Natural killer cell (primary cell): Measurements from ENCODE around the gene ASB4. TPM values are rescaled to one million over a fixed set of nuclear protein-coding genes. Genes with fewer than 3 reads are reported as not detected.

Experiments used
- ATAC-seq, 3 donors: fragments of 150-1000 bp in 2 of 3; fragments of 200-7000 bp in 1 of 3; cut with Tn5 transposase; 1 replicate in 1 of 3; 2 replicates in 2 of 3; pipeline ENCODE4 v1.10.0; 2021; ENCODE audit warnings: mild to moderate bottlenecking in 2 of 3, moderate library complexity in 2 of 3
- DNase-seq, 2 donors: peaks; one replicate each; pipeline versions ENCODE4 v3.0.0 to v3.0.0-alpha.2; 2013 to 2021; ENCODE audit warnings: mixed read lengths in 1 of 2
- H3K27ac ChIP-seq: one replicate; pipeline ENCODE4 v1.5.1; 2013; ENCODE audit warnings: mild to moderate bottlenecking, low read length
- H3K27me3 ChIP-seq: one replicate; pipeline ENCODE4 v1.6.1; 2013; ENCODE audit warnings: low read length; ENCODE audit not compliant: control insufficient read depth, insufficient read depth
- H3K36me3 ChIP-seq: one replicate; pipeline ENCODE4 v1.6.1; 2013; ENCODE audit warnings: low read length; ENCODE audit not compliant: control insufficient read depth, insufficient read depth
- H3K4me1 ChIP-seq: one replicate; pipeline ENCODE4 v1.6.1; 2013; ENCODE audit warnings: low read length; ENCODE audit not compliant: control insufficient read depth, insufficient read depth
- H3K4me3 ChIP-seq: one replicate; pipeline ENCODE4 v1.5.1; 2013; ENCODE audit warnings: low read length
- H3K9me3 ChIP-seq: one replicate; pipeline ENCODE4 v1.6.1; 2013; ENCODE audit warnings: low read length; ENCODE audit not compliant: control insufficient read depth, insufficient read depth
- H3K27ac Mint-ChIP-seq, 2 donors: one replicate each; pipeline ENCODE4 v1.8.0; 2022; ENCODE audit warnings: mild to moderate bottlenecking in 2 of 2, mixed read lengths in 2 of 2, moderate library complexity in 1 of 2
- H3K27me3 Mint-ChIP-seq, 2 donors: one replicate each; pipeline ENCODE4 v1.8.0; 2022; ENCODE audit warnings: low read depth in 2 of 2, mixed read lengths in 2 of 2
- H3K36me3 Mint-ChIP-seq: one replicate; pipeline ENCODE4 v1.8.0; 2022; ENCODE audit warnings: mixed read lengths
- H3K4me1 Mint-ChIP-seq, 2 donors: one replicate each; pipeline ENCODE4 v1.8.0; 2022; ENCODE audit warnings: mixed read lengths in 2 of 2
- H3K4me3 Mint-ChIP-seq: one replicate; pipeline ENCODE4 v1.8.0; 2022; ENCODE audit warnings: mild to moderate bottlenecking, moderate library complexity, mixed read lengths
- H3K9me3 Mint-ChIP-seq, 2 donors: one replicate each; pipeline ENCODE4 v1.8.0; 2022; ENCODE audit warnings: mixed read lengths in 2 of 2
- WGBS: methylation state at CpG from one replicate; pipeline ENCODE4 v1.1.7; 2013; ENCODE audit warnings: missing lambda C conversion rate; ENCODE audit not compliant: insufficient coverage; 5-methylcytosine and 5-hydroxymethylcytosine counted together
- intact Hi-C: fragments of 100-400 bp; cut with micrococcal nuclease; formaldehyde crosslinking; loops from one replicate; pipeline ENCODE4 v1.14.2; 2022
- total RNA-seq, 4 donors: library from RNA; stranded (reverse); fragments of 120-200 nt in 1 of 4; gene quantifications; one replicate each; pipeline versions ENCODE4 v1.2.3 to v1.2.4, GENCODE V29; 2013 to 2022
- TF ChIP-seq, protein P1 (sequence below): fragments of 200-600 bp; IDR thresholded peaks from one replicate; pipeline ENCODE4 v1.8.0; 2022; ENCODE audit warnings: antibody characterized with exemption

The ASB4 gene
- total RNA-seq, 3 donors from 2014 or later (not counting 1 experiment from before 2014, with no cell fraction given) = not detected

DNA sequence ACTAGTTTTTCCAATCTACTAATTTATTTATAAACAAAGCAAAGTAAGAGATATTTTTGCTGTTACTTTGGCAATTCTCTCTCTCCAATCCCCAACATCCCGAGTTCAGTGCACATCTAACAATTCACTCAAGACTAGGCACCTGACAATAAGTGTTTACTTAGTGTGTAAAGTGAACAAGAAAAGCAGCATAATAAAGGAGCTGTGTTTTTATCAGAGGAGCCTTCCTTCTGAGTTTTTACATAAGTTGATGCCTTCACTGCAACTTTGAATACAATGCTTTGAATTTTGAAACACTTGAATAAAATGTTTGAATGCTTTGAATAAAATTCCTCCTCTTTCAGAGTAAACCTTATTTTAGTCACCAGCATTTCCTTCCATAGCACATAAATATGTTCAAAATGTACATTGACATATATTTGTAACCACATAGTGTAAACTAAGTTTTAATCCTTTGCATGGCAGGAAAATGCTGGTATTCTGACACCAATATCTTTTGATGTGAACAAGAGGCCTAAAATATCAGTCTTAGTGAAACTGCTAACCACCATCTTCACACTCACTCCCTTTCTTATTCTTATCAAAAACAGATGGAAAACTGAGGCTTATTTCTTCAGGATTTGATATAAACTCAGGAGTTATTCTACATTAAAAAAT, 99.2 kb downstream of the ASB4 start:
- Mint-ChIP-seq H3K27ac (no peak overlapping the region), H3K9me3 (no peaks in the 10 kb centered on the region), H3K4me3 (no peak overlapping the region), H3K36me3 (peaks cover 8% of the 10 kb centered on the region), H3K27me3 (no peaks in the 10 kb centered on the region), H3K4me1 (no peaks in the 10 kb centered on the region)
- H3K27me3 ChIP-seq = no peaks in the 10 kb centered on the region
- TF ChIP-seq, protein P1, sequence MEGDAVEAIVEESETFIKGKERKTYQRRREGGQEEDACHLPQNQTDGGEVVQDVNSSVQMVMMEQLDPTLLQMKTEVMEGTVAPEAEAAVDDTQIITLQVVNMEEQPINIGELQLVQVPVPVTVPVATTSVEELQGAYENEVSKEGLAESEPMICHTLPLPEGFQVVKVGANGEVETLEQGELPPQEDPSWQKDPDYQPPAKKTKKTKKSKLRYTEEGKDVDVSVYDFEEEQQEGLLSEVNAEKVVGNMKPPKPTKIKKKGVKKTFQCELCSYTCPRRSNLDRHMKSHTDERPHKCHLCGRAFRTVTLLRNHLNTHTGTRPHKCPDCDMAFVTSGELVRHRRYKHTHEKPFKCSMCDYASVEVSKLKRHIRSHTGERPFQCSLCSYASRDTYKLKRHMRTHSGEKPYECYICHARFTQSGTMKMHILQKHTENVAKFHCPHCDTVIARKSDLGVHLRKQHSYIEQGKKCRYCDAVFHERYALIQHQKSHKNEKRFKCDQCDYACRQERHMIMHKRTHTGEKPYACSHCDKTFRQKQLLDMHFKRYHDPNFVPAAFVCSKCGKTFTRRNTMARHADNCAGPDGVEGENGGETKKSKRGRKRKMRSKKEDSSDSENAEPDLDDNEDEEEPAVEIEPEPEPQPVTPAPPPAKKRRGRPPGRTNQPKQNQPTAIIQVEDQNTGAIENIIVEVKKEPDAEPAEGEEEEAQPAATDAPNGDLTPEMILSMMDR = no peak
- no CpG with 5 or more reads among the region's 1 CpG for WGBS
- H3K4me3 ChIP-seq = no peak overlapping the region
- no peaks in the 10 kb centered on the region for H3K4me1 ChIP-seq
- ATAC-seq (no peak), DNase-seq (no peak)
- intact Hi-C loops = no loop called here
- H3K27ac ChIP-seq = no peak overlapping the region
- no peaks in the 10 kb centered on the region for H3K9me3 ChIP-seq
- H3K36me3 ChIP-seq = no peaks in the 10 kb centered on the region

DNA sequence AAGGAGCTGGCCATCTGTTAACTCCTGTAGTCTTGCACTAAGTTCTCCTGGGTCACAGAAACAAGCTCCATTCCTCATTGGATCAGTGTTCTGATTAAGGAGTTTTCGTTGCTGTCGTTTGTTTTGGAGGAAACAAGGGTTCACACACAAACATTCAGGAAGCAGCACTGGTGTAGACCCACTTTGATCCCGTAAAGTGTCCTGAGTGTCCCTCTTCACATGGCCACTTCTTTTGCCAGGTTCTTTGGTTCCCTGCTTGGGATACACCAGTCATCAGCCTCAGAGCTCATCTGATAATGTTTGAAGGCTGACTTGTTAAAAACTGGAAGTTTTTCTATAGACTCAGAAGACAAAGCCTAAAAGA, 99.7 kb downstream of the ASB4 start:
- 89% methylated on average over 3 of the region's 3 CpGs for WGBS
- TF ChIP-seq, protein P1 = no peak

DNA sequence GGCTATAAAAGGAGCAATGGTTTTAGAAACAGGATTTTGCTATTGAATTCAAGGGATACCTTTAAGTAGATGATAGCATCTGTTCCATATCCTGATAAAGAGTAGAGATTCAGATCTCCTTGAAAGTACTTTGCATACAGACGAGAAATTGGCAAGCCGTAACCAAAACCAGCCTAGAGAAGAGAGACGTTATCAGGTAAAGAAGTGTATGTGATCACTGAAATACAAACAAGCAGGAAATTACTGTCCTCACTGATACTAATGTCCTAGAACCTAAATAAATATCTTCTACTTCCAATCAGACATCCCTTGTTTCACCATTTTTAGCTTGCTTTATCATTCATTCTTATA, 101.2 kb downstream of the ASB4 start:
- H3K9me3 Mint-ChIP-seq = no peaks in the 10 kb centered on the region
- intact Hi-C loops = no loop called here
- peaks cover 8% of the 10 kb centered on the region for H3K36me3 Mint-ChIP-seq
- Histone ChIP-seq H3K27me3 (no peaks in the 10 kb centered on the region), H3K4me1 (no peaks in the 10 kb centered on the region), H3K36me3 (no peaks in the 10 kb centered on the region), H3K27ac (no peak overlapping the region), H3K9me3 (no peaks in the 10 kb centered on the region), H3K4me3 (no peak overlapping the region)
- DNase-seq (no peak), ATAC-seq (no peak)
- no peak overlapping the region for H3K27ac Mint-ChIP-seq
- no peaks in the 10 kb centered on the region for H3K27me3 Mint-ChIP-seq
- H3K4me3 Mint-ChIP-seq = no peak overlapping the region
- no peaks in the 10 kb centered on the region for H3K4me1 Mint-ChIP-seq
- WGBS = 82% methylated on average over 3 of the region's 3 CpGs
- TF ChIP-seq, protein P1 = no peak

More for the DNA sequence above, 99.7 kb downstream of the ASB4 start:
- H3K4me3 ChIP-seq = no peak overlapping the region
- H3K27me3 ChIP-seq = no peaks in the 10 kb centered on the region
- H3K36me3 Mint-ChIP-seq = peaks cover 8% of the 10 kb centered on the region
- no peaks in the 10 kb centered on the region for H3K4me1 ChIP-seq
- ATAC-seq = no peak
- H3K4me1 Mint-ChIP-seq = no peaks in the 10 kb centered on the region
- H3K4me3 Mint-ChIP-seq = no peak overlapping the region
- H3K27ac Mint-ChIP-seq = no peak overlapping the region
- DNase-seq = no peak
- intact Hi-C loops = no loop called here
- H3K27me3 Mint-ChIP-seq = no peaks in the 10 kb centered on the region
- H3K36me3 ChIP-seq = no peaks in the 10 kb centered on the region
- H3K9me3 Mint-ChIP-seq = no peaks in the 10 kb centered on the region
- no peaks in the 10 kb centered on the region for H3K9me3 ChIP-seq
- no peak overlapping the region for H3K27ac ChIP-seq

DNA sequence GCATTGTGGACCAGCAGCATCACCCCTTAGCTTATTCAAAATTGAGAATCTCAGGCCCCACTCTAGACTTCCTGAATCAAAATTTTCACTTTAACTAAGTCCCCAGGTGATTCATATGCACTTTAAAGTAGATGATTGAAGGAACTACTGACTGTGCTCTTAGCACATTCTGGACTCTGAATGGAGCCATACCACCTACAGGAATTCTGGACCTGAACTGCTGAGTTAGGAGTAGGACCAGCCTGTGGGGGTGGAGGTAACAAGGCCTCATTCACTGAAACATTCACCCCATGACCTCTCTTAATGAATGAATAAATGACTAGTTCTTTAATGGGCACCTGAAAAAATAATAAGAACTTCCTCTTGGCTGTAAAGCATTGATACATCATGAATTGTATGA, 103.3 kb downstream of the ASB4 start:
- Mint-ChIP-seq H3K9me3 (no peaks in the 10 kb centered on the region), H3K27ac (no peak overlapping the region), H3K4me1 (no peaks in the 10 kb centered on the region), H3K4me3 (no peak overlapping the region), H3K27me3 (no peaks in the 10 kb centered on the region), H3K36me3 (peaks cover 8% of the 10 kb centered on the region)
- Histone ChIP-seq H3K36me3 (no peaks in the 10 kb centered on the region), H3K27ac (no peak overlapping the region), H3K4me1 (no peaks in the 10 kb centered on the region), H3K9me3 (no peaks in the 10 kb centered on the region), H3K27me3 (no peaks in the 10 kb centered on the region), H3K4me3 (no peak overlapping the region)
- no peak for DNase-seq
- intact Hi-C loops = no loop called here
- TF ChIP-seq, protein P1 = no peak
- no peak for ATAC-seq
